Cardiac muscle cell (in vitro differentiated cells and primary cell): ENCODE data around the gene LRMDA. TPM values are rescaled to one million over a fixed set of nuclear protein-coding genes. Genes with fewer than 3 reads are reported as not detected.

Experiments used
- DNase-seq, 2 donors: peaks; one replicate each; pipeline versions ENCODE4 v3.0.0 to v3.0.0-alpha.2; 2010 to 2017; ENCODE audit warnings: low read depth in 1 of 2, low spot score in 1 of 2
- H3K27ac ChIP-seq: fragments of 200-600 bp; sonication (generic); 2 replicates; pipeline ENCODE4 v1.5.1; 2016
- H3K27me3 ChIP-seq: fragments of 200-600 bp; sonication (generic); 2 replicates; pipeline ENCODE4 v1.6.0; 2016; ENCODE audit warnings: control low read depth
- H3K36me3 ChIP-seq: fragments of 200-600 bp; sonication (generic); 2 replicates; pipeline ENCODE4 v1.5.1; 2016; ENCODE audit warnings: control low read depth
- H3K4me1 ChIP-seq: fragments of 200-600 bp; sonication (generic); 2 replicates; pipeline ENCODE4 v1.8.1; 2017; ENCODE audit warnings: low read depth, mild to moderate bottlenecking, mixed run types
- H3K4me3 ChIP-seq: fragments of 200-600 bp; sonication (generic); 2 replicates; pipeline ENCODE4 v1.5.1; 2016; ENCODE audit warnings: mild to moderate bottlenecking
- H3K9me3 ChIP-seq: fragments of 200-600 bp; sonication (generic); 2 replicates; pipeline ENCODE4 v1.5.1; 2017; ENCODE audit warnings: low read depth, mild to moderate bottlenecking, control low read depth
- CTCF ChIP-seq: IDR thresholded peaks from 2 replicates; pipeline ENCODE4 v1.5.1; 2012; ENCODE audit warnings: low read depth, mild to moderate bottlenecking, low read length
- polyA plus RNA-seq: library from polyadenylated mRNA; unstranded; fragments of >200 nt; fragmentation: Nextera tagmentation; extraction: Ambion mirVana; gene quantifications from 2 replicates; pipeline ENCODE4 v1.2.1, GENCODE V29; 2016
- total RNA-seq: library from RNA; depleted of rRNA; stranded (reverse); fragments of >200 nt; gene quantifications from 2 replicates; pipeline ENCODE4 v1.2.3, GENCODE V29; 2016

Gene LRMDA
- total and polyA plus RNA-seq, 2 experiments from 2014 or later: 6.2 to 11.7 TPM

DNA sequence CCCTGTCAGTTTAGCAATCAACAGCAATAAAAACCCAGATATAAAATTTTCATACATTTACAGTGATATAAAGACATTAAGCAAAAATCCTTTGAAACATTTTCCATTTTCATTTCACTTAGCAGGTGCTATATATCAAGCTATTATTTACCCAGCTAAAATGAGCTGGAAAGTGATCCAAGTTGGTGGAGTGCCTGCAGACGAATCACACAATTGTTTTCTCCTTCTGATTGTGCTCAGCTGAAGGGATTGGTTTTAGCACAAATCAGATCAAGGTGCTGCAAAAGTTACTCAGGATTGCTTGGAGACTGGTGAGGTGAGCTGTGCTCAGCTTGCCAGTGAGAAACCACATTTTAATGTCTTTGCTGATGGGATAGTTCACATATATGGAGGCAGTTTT is 138.1 kb downstream of the LRMDA start:
- no peaks in the 10 kb centered on the region for H3K4me1 ChIP-seq
- H3K27me3 ChIP-seq: no peaks in the 10 kb centered on the region
- H3K9me3 ChIP-seq: peaks cover 3% of the 10 kb centered on the region
- no peaks in the 10 kb centered on the region for H3K36me3 ChIP-seq
- no peak for DNase-seq
- no peak overlapping the region for H3K4me3 ChIP-seq
- no peak overlapping the region for H3K27ac ChIP-seq
- TF ChIP-seq CTCF: no peak

- H3K27me3 ChIP-seq: no peaks in the 10 kb centered on the region
- DNase-seq: no peak
- no peak for TF ChIP-seq CTCF
- H3K27ac ChIP-seq: no peak overlapping the region
- no peak overlapping the region for H3K4me3 ChIP-seq
- H3K36me3 ChIP-seq: no peaks in the 10 kb centered on the region
- peaks cover 8% of the 10 kb centered on the region for H3K4me1 ChIP-seq
- peaks cover 3% of the 10 kb centered on the region for H3K9me3 ChIP-seq
Measured at GRCh38 chr10:75572478-75572877, 141.1 kb downstream of the LRMDA start.

DNA sequence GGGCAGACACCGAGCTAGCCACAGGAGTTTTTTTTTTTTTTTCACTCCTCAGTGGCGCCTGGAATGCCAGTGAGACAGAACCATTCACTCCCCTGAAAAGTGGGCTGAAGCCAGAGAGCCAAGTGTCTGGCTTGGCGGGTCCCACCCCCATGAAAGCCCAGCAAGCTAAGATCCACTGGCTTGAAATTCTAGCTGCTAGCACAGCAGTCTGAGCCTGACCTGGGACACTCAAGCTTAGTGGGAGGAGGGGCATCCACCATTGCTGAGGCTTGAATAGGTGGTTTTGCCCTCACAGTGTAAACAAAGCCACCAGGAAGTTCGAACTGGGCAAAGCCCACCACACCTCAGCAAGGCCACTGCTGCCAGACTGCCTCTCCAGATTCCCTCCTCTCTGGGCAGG is 144.5 kb downstream of the LRMDA start:
- Histone ChIP-seq H3K27me3 (no peaks in the 10 kb centered on the region), H3K9me3 (peaks cover 3% of the 10 kb centered on the region), H3K4me1 (peaks cover 8% of the 10 kb centered on the region), H3K4me3 (no peak overlapping the region), H3K27ac (peak overlapping the region; percentile 62), H3K36me3 (no peaks in the 10 kb centered on the region)
- TF ChIP-seq CTCF: no peak
- DNase-seq: peak in 1 of 2 donors; percentile 26

GRCh38 chr10:75582102-75582501 is 150.7 kb downstream of the LRMDA start:
- no peaks in the 10 kb centered on the region for H3K9me3 ChIP-seq
- no peak for TF ChIP-seq CTCF
- H3K4me3 ChIP-seq: no peak overlapping the region
- DNase-seq: no peak
- H3K36me3 ChIP-seq: no peaks in the 10 kb centered on the region
- H3K4me1 ChIP-seq: no peaks in the 10 kb centered on the region
- H3K27me3 ChIP-seq: no peaks in the 10 kb centered on the region
- H3K27ac ChIP-seq: no peak overlapping the region

- Histone ChIP-seq H3K9me3 (no peaks in the 10 kb centered on the region), H3K4me3 (no peak overlapping the region), H3K27ac (no peak overlapping the region), H3K4me1 (no peaks in the 10 kb centered on the region), H3K36me3 (no peaks in the 10 kb centered on the region), H3K27me3 (no peaks in the 10 kb centered on the region)
- no peak for TF ChIP-seq CTCF
- DNase-seq: no peak
Measured at GRCh38 chr10:75585294-75585693, 153.9 kb downstream of the LRMDA start.

DNA sequence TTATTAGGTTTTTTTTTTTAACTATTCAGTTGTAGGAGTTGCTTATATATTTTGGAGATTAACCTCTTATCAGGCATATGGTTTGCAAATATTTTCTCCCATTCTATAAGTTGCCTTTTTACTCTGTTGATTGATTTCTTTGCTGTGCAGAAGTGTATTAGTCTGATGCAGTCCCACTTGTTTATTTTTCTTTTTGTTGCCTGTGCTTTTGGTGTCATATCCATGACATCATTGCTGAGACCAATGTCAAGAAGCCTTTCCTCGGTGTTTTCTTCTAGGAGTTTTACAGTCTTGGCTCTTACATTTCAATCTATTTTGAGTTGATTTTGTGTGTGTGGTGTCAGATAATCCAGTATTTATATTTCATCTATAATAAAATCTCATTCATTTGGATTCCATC is 155.4 kb downstream of the LRMDA start:
- no peak overlapping the region for H3K27ac ChIP-seq
- H3K9me3 ChIP-seq: no peaks in the 10 kb centered on the region
- H3K36me3 ChIP-seq: no peaks in the 10 kb centered on the region
- DNase-seq: no peak
- TF ChIP-seq CTCF: no peak
- H3K27me3 ChIP-seq: no peaks in the 10 kb centered on the region
- no peaks in the 10 kb centered on the region for H3K4me1 ChIP-seq
- H3K4me3 ChIP-seq: no peak overlapping the region
